H1 (cell line): Measurements from ENCODE around the gene ZDHHC17.
A peak's percentile ranks its signal among the peaks of the same experiment; 100 is the strongest.

Source experiments
- CHD1 ChIP-seq: IDR thresholded peaks from 2 replicates; pipeline ENCODE4 v1.6.1; 2012; ENCODE audit warnings: low read depth, low read length, improper control_type of control experiment
- EZH2 ChIP-seq: fragments of 200-600 bp; sonication (generic); IDR thresholded peaks from 2 replicates; pipeline ENCODE4 v1.7.1; 2012; ENCODE audit warnings: low read depth, mild to moderate bottlenecking, moderate library complexity, low read length, inconsistent platforms; ENCODE audit not compliant: severe bottlenecking
- GTF2F1 ChIP-seq: IDR thresholded peaks from 2 replicates; pipeline ENCODE4 v1.6.1; 2012; ENCODE audit warnings: low read depth, low read length, improper control_type of control experiment, borderline replicate concordance
- POLR2A ChIP-seq, 2 experiments: IDR thresholded peaks; 1 replicate in 1 of 2; 2 replicates in 1 of 2; pipeline ENCODE4 v1.6.1; 2011; ENCODE audit warnings: low read depth in 2 of 2, low read length in 2 of 2, mild to moderate bottlenecking in 2 of 2; ENCODE audit errors: control extremely low read depth in 1 of 2
- POLR2AphosphoS5 ChIP-seq: IDR thresholded peaks from 2 replicates; pipeline ENCODE4 v1.6.1; 2011; ENCODE audit warnings: low read depth, low read length
- TAF1 ChIP-seq: IDR thresholded peaks from 2 replicates; pipeline ENCODE4 v1.6.1; 2011; ENCODE audit warnings: mild to moderate bottlenecking, low read depth, low read length
- TAF7 ChIP-seq: optimal IDR thresholded peaks from 2 replicates; pipeline ENCODE3; 2011; ENCODE audit warnings: low read depth, mild to moderate bottlenecking, inconsistent platforms, low read length, moderate library complexity, borderline replicate concordance
- YY1 ChIP-seq: IDR thresholded peaks from 2 replicates; pipeline ENCODE4 v1.6.1; 2011; ENCODE audit warnings: low read depth, mild to moderate bottlenecking, low read length
- TF ChIP-seq, protein P1 (sequence below): IDR thresholded peaks from 2 replicates; pipeline ENCODE4 v1.6.1; 2012; ENCODE audit warnings: inconsistent platforms
- TF ChIP-seq, protein P2 (sequence below), 3 experiments: IDR thresholded peaks; 1 replicate in 2 of 3; 2 replicates in 1 of 3; pipeline versions ENCODE4 v1.5.1 to v1.6.1; 2011; ENCODE audit warnings: low read length in 3 of 3, mild to moderate bottlenecking in 3 of 3, inconsistent platforms in 2 of 3, low read depth in 1 of 3, moderate library complexity in 1 of 3; ENCODE audit not compliant: insufficient read depth in 1 of 3; ENCODE audit errors: control extremely low read depth in 1 of 3
- TF ChIP-seq, protein P3 (sequence below): IDR thresholded peaks from 2 replicates; pipeline ENCODE4 v1.6.1; 2011; ENCODE audit warnings: low read length, improper control_type of control experiment
- TF ChIP-seq, protein P4 (sequence below): IDR thresholded peaks from 2 replicates; pipeline ENCODE4 v1.6.1; 2012; ENCODE audit warnings: low read length, inconsistent platforms

DNA sequence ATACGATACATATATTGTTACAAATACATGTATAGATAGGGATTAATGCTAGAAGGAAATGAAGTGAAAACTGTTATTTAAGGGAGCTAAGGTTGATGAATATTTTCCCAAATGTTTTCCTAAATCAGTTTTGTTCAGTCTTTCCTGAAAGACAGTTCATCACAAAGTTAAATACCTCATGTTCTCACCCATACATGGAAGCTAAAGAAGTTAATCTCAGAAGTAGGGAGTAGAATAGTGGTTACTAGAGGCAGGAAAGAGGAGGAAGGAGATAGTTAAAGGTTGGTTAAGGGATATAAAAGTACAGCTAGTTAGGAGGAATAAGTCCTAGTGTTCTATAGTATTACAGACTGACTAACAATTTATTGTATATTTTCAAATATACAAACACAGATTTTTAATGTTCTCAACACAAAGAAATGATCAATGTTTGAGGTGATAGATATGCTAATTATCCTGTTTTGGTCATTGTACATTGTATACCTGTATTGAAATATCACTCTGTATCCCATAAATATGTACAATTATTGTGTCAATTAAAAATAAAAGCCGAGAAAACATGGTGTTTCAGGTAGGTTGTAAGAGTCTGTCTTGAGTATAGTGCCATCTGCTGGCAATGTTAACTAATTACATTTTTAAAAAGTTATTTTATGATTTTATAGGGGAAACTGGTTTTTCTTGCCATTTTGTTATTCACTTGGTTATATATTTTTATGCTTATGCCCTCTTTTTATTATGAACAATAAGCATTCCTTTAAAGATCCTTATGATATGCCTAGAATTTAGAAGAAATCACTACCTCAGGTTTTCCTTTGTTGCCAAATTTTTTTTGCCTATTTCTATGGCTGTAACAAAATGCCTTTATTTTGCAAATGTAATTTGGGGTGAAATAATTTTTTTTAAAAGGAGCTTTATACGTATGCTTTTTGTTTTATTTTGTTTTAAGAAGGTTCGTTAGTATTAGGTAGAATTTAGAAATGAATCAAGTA lies 26.9 kb downstream of the ZDHHC17 start:
- TF ChIP-seq, protein P1, sequence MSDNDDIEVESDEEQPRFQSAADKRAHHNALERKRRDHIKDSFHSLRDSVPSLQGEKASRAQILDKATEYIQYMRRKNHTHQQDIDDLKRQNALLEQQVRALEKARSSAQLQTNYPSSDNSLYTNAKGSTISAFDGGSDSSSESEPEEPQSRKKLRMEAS, result no peak
- TF ChIP-seq POLR2A (IDR thresholded peaks at IDR 0.05; ENCODE audit: control extremely low read depth in 1 of 2, low read depth in 2 of 2, low read length in 2 of 2) (no peak), TAF1 (no peak), CHD1 (no peak), TAF7 (no peak), EZH2 (no peak), GTF2F1 (no peak), POLR2AphosphoS5 (no peak), YY1 (no peak)
- TF ChIP-seq, protein P2, sequence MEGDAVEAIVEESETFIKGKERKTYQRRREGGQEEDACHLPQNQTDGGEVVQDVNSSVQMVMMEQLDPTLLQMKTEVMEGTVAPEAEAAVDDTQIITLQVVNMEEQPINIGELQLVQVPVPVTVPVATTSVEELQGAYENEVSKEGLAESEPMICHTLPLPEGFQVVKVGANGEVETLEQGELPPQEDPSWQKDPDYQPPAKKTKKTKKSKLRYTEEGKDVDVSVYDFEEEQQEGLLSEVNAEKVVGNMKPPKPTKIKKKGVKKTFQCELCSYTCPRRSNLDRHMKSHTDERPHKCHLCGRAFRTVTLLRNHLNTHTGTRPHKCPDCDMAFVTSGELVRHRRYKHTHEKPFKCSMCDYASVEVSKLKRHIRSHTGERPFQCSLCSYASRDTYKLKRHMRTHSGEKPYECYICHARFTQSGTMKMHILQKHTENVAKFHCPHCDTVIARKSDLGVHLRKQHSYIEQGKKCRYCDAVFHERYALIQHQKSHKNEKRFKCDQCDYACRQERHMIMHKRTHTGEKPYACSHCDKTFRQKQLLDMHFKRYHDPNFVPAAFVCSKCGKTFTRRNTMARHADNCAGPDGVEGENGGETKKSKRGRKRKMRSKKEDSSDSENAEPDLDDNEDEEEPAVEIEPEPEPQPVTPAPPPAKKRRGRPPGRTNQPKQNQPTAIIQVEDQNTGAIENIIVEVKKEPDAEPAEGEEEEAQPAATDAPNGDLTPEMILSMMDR (IDR thresholded peaks at IDR 0.05; ENCODE audit: control extremely low read depth in 1 of 3, insufficient read depth in 1 of 3, low read depth in 1 of 3, low read length in 3 of 3), result peak in 2 of 3 experiments; percentile 16 to 45; a peak in 2 of 4 replicates
- TF ChIP-seq, protein P3, sequence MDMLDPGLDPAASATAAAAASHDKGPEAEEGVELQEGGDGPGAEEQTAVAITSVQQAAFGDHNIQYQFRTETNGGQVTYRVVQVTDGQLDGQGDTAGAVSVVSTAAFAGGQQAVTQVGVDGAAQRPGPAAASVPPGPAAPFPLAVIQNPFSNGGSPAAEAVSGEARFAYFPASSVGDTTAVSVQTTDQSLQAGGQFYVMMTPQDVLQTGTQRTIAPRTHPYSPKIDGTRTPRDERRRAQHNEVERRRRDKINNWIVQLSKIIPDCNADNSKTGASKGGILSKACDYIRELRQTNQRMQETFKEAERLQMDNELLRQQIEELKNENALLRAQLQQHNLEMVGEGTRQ, result no peak
- TF ChIP-seq, protein P4, sequence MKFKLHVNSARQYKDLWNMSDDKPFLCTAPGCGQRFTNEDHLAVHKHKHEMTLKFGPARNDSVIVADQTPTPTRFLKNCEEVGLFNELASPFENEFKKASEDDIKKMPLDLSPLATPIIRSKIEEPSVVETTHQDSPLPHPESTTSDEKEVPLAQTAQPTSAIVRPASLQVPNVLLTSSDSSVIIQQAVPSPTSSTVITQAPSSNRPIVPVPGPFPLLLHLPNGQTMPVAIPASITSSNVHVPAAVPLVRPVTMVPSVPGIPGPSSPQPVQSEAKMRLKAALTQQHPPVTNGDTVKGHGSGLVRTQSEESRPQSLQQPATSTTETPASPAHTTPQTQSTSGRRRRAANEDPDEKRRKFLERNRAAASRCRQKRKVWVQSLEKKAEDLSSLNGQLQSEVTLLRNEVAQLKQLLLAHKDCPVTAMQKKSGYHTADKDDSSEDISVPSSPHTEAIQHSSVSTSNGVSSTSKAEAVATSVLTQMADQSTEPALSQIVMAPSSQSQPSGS, result no peak
